Measurements from ENCODE around the gene IL1RAPL1.
A peak's percentile ranks its signal among the peaks of the same experiment; 100 is the strongest.

Gene IL1RAPL1

GRCh38 chrX:29136904-29137303 is 549.7 kb downstream of the IL1RAPL1 start:
- DNase-seq: no peak

- DNase-seq: no peak
These were observed 550.8 kb downstream of the IL1RAPL1 start for GRCh38 chrX:29138003-29138402.

- DNase-seq: no peak
These were observed 556.1 kb downstream of the IL1RAPL1 start for GRCh38 chrX:29143356-29143755.

- no peak for DNase-seq
These were observed 556.5 kb downstream of the IL1RAPL1 start for GRCh38 chrX:29143756-29144155.

GRCh38 chrX:29145316-29145715 is 558.1 kb downstream of the IL1RAPL1 start:
- DNase-seq: no peak

- DNase-seq: no peak
These were observed 561.3 kb downstream of the IL1RAPL1 start for GRCh38 chrX:29148511-29148910.

- DNase-seq: no peak
These were observed 568.0 kb downstream of the IL1RAPL1 start for GRCh38 chrX:29155286-29155685.

GRCh38 chrX:29172880-29173279 is 585.6 kb downstream of the IL1RAPL1 start:
- no peak for DNase-seq

- no peak for DNase-seq
These were observed 600.0 kb downstream of the IL1RAPL1 start for GRCh38 chrX:29187264-29187663.

- DNase-seq: no peak
These were observed 609.3 kb downstream of the IL1RAPL1 start for GRCh38 chrX:29196501-29196900.

GRCh38 chrX:29215251-29215650 is 628.0 kb downstream of the IL1RAPL1 start:
- DNase-seq: no peak

GRCh38 chrX:29225670-29226069 is 638.4 kb downstream of the IL1RAPL1 start:
- no peak for DNase-seq

- no peak for DNase-seq
These were observed 642.6 kb downstream of the IL1RAPL1 start for GRCh38 chrX:29229802-29230201.

GRCh38 chrX:29231800-29232199 is 644.6 kb downstream of the IL1RAPL1 start:
- no peak for DNase-seq

GRCh38 chrX:29233592-29234183 is 646.4 kb downstream of the IL1RAPL1 start:
- DNase-seq: no peak

GRCh38 chrX:29237972-29238371 is 650.7 kb downstream of the IL1RAPL1 start:
- no peak for DNase-seq

- no peak for DNase-seq
These were observed 654.6 kb downstream of the IL1RAPL1 start for GRCh38 chrX:29241809-29242208.

GRCh38 chrX:29242856-29243255 is 655.6 kb downstream of the IL1RAPL1 start:
- DNase-seq: no peak

- DNase-seq: no peak
These were observed 656.7 kb downstream of the IL1RAPL1 start for GRCh38 chrX:29243942-29244341.

GRCh38 chrX:29254515-29254914 is 667.3 kb downstream of the IL1RAPL1 start:
- no peak for DNase-seq

GRCh38 chrX:29257521-29257920 is 670.3 kb downstream of the IL1RAPL1 start:
- DNase-seq: peak; percentile 89

GRCh38 chrX:29269390-29269789 is 682.1 kb downstream of the IL1RAPL1 start:
- no peak for DNase-seq

GRCh38 chrX:29274517-29274916 is 687.3 kb downstream of the IL1RAPL1 start:
- no peak for DNase-seq

GRCh38 chrX:29275928-29276327 is 688.7 kb downstream of the IL1RAPL1 start:
- no peak for DNase-seq

GRCh38 chrX:29281078-29281742 is 694.0 kb downstream of the IL1RAPL1 start:
- no peak for DNase-seq
